ENCODE data around the gene RUNX1. TPM values are rescaled to one million over a fixed set of nuclear protein-coding genes. Genes with fewer than 3 reads are reported as not detected.

RUNX1 gene
- total RNA-seq, 1 experiment from 2014 or later, result 0.52 TPM

GRCh38 chr21:34984356-34985058 is 64.6 kb downstream of the RUNX1 start:
- Histone ChIP-seq H3K27ac (ENCODE audit: low read depth, low read length, poor library complexity, severe bottlenecking) (no peak overlapping the region), H3K9me3 (ENCODE audit: low read depth, low read length, poor library complexity, severe bottlenecking) (no peaks in the 10 kb centered on the region), H3K4me1 (ENCODE audit: insufficient read depth, low read length, poor library complexity, severe bottlenecking) (no peaks in the 10 kb centered on the region), H3K36me3 (ENCODE audit: insufficient read depth, low read length, poor library complexity, severe bottlenecking) (no peaks in the 10 kb centered on the region), H3K4me3 (ENCODE audit: low read depth, low read length, poor library complexity, severe bottlenecking) (no peak overlapping the region), H3K27me3 (replicated peaks; ENCODE audit: insufficient read depth, low read depth, low read length, poor library complexity) (peaks cover 30% of the 10 kb centered on the region)
- CTCF ChIA-PET, result no interaction called here
- TF ChIP-seq EZH2 (IDR thresholded peaks at IDR 0.05; ENCODE audit: borderline replicate concordance, low read depth, low read length, poor library complexity, severe bottlenecking), result no peak
- TF ChIP-seq, protein P1, sequence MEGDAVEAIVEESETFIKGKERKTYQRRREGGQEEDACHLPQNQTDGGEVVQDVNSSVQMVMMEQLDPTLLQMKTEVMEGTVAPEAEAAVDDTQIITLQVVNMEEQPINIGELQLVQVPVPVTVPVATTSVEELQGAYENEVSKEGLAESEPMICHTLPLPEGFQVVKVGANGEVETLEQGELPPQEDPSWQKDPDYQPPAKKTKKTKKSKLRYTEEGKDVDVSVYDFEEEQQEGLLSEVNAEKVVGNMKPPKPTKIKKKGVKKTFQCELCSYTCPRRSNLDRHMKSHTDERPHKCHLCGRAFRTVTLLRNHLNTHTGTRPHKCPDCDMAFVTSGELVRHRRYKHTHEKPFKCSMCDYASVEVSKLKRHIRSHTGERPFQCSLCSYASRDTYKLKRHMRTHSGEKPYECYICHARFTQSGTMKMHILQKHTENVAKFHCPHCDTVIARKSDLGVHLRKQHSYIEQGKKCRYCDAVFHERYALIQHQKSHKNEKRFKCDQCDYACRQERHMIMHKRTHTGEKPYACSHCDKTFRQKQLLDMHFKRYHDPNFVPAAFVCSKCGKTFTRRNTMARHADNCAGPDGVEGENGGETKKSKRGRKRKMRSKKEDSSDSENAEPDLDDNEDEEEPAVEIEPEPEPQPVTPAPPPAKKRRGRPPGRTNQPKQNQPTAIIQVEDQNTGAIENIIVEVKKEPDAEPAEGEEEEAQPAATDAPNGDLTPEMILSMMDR (conservative IDR thresholded peaks at IDR 0.05; ENCODE audit: low read depth, low read length), result no peak
- no peak for DNase-seq (ENCODE audit: low spot score)
- no TSS peak for BruUV-seq (replicated peaks)
- POLR2A ChIA-PET (ENCODE audit: low non-redundant PET), result no interaction called here
- intact Hi-C loops (cut with micrococcal nuclease; ENCODE audit: unreplicated experiment), result no loop called here

DNA sequence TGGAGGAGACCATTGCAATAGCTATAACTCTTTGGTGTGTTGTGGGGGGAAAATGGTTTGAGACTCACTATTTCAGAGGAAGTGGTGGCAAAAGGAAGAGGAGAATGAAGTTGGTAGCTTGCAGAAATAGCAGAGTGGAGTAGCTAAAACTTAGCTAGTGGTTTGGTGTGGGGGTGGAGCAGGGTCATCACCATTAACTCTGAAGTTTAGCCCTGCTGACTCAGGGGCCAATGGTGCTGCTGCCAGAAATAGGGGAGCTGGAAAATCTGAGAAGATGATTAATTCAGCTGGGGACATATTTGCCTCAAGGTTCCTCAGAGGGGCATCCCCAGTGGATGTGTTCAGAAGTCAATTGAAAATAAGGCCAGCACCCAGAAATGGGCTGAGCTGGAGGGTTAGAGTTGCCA is 65.4 kb downstream of the RUNX1 start:
- BruUV-seq (replicated peaks), result no TSS peak
- ChIA-PET POLR2A (ENCODE audit: low non-redundant PET) (no interaction called here), CTCF (no interaction called here)
- no peak for DNase-seq (ENCODE audit: low spot score)
- Histone ChIP-seq H3K9me3 (ENCODE audit: low read depth, low read length, poor library complexity, severe bottlenecking) (no peaks in the 10 kb centered on the region), H3K27me3 (replicated peaks; ENCODE audit: insufficient read depth, low read depth, low read length, poor library complexity) (peaks cover 31% of the 10 kb centered on the region), H3K4me3 (ENCODE audit: low read depth, low read length, poor library complexity, severe bottlenecking) (no peak overlapping the region), H3K4me1 (ENCODE audit: insufficient read depth, low read length, poor library complexity, severe bottlenecking) (no peaks in the 10 kb centered on the region), H3K36me3 (ENCODE audit: insufficient read depth, low read length, poor library complexity, severe bottlenecking) (no peaks in the 10 kb centered on the region), H3K27ac (ENCODE audit: low read depth, low read length, poor library complexity, severe bottlenecking) (no peak overlapping the region)
- intact Hi-C loops (cut with micrococcal nuclease; ENCODE audit: unreplicated experiment), result no loop called here
- no peak for TF ChIP-seq EZH2 (IDR thresholded peaks at IDR 0.05; ENCODE audit: borderline replicate concordance, low read depth, low read length, poor library complexity, severe bottlenecking)
- TF ChIP-seq, protein P1 (conservative IDR thresholded peaks at IDR 0.05; ENCODE audit: low read depth, low read length), result no peak

DNA sequence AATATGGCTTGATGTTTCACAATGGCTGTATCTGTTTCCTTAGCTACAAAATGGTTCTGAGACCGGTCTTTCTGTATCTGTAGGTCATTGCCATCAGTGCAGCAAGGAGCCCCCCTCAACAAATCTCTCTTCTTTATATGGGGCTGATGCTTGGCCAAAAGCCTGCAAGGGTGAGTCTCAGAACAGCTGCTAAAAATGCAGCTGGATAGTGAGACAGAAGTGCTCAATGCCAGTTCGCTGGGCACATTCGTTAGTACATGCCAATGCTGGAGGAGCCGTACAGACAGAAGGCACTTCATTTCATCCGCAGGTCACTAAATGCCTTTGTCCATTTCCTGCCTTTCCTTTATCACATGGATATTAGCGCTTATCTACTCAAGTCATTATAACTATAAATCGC is 67.3 kb downstream of the RUNX1 start:
- no peak for DNase-seq (ENCODE audit: low spot score)
- ChIA-PET CTCF (no interaction called here), POLR2A (ENCODE audit: low non-redundant PET) (no interaction called here)
- H3K27ac ChIP-seq (ENCODE audit: low read depth, low read length, poor library complexity, severe bottlenecking), result no peak overlapping the region
- BruUV-seq (replicated peaks), result no TSS peak
- H3K9me3 ChIP-seq (ENCODE audit: low read depth, low read length, poor library complexity, severe bottlenecking), result no peaks in the 10 kb centered on the region
- intact Hi-C loops (cut with micrococcal nuclease; ENCODE audit: unreplicated experiment), result no loop called here
- no peaks in the 10 kb centered on the region for H3K4me1 ChIP-seq (ENCODE audit: insufficient read depth, low read length, poor library complexity, severe bottlenecking)
- TF ChIP-seq EZH2 (IDR thresholded peaks at IDR 0.05; ENCODE audit: borderline replicate concordance, low read depth, low read length, poor library complexity, severe bottlenecking), result no peak
- TF ChIP-seq, protein P1 (conservative IDR thresholded peaks at IDR 0.05; ENCODE audit: low read depth, low read length), result no peak
- peaks cover 21% of the 10 kb centered on the region for H3K27me3 ChIP-seq (replicated peaks; ENCODE audit: insufficient read depth, low read depth, low read length, poor library complexity)
- H3K36me3 ChIP-seq (ENCODE audit: insufficient read depth, low read length, poor library complexity, severe bottlenecking), result no peaks in the 10 kb centered on the region
- no peak overlapping the region for H3K4me3 ChIP-seq (ENCODE audit: low read depth, low read length, poor library complexity, severe bottlenecking)

Measured in A673 (cell line).